Measurements from ENCODE around the gene MRPS2. TPM values are rescaled to one million over a fixed set of nuclear protein-coding genes. Genes with fewer than 3 reads are reported as not detected.
A peak's percentile ranks its signal among the peaks of the same experiment; 100 is the strongest.

Gene MRPS2
- polyA plus RNA-seq, 1 donor (not counting 4 experiments of a cell fraction or from before 2014, with no cell fraction given), result 44.7 TPM

DNA sequence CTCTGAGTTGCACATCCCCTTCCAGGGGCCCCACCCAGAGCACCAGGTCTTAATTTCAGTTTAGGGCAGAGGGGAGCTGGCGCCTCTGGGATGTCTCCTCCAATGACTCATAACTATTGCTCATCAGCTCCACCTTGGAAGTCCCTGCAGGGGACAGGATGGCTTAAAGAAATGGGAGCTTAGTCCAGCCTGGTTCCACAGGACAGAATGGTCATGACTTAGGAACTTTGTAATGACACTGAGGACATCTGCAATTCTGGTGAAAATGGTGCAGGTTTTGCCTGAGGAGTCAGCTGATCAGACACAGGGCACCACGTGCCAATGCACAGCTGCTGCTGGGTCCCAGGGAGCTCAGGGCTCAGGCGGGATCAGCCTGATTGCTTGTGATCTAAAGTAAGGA is 37.3 kb upstream of the MRPS2 start:
- no peaks in the 10 kb centered on the region for H3K79me2 ChIP-seq (ENCODE audit: control insufficient read depth, insufficient read depth, low read length)
- no peaks in the 10 kb centered on the region for H3K9me1 ChIP-seq (ENCODE audit: control insufficient read depth, extremely low read depth, insufficient read depth, low read length)
- no peak overlapping the region for H2AFZ ChIP-seq (ENCODE audit: control insufficient read depth, low read length)
- DNase-seq (ENCODE audit: low read depth, low spot score), result no peak
- no peak overlapping the region for H3K9ac ChIP-seq (ENCODE audit: control insufficient read depth, extremely low read depth, insufficient read depth, low read length)
- H3K36me3 ChIP-seq (ENCODE audit: control insufficient read depth in 2 of 2, extremely low read depth in 1 of 2, insufficient read depth in 2 of 2, low read length in 2 of 2), result no peaks in the 10 kb centered on the region
- H3K9me3 ChIP-seq (ENCODE audit: control insufficient read depth, low read depth, low read length), result no peaks in the 10 kb centered on the region
- H3K27ac ChIP-seq (ENCODE audit: control insufficient read depth, insufficient read depth, low read length), result no peak overlapping the region
- TF ChIP-seq, protein P1, sequence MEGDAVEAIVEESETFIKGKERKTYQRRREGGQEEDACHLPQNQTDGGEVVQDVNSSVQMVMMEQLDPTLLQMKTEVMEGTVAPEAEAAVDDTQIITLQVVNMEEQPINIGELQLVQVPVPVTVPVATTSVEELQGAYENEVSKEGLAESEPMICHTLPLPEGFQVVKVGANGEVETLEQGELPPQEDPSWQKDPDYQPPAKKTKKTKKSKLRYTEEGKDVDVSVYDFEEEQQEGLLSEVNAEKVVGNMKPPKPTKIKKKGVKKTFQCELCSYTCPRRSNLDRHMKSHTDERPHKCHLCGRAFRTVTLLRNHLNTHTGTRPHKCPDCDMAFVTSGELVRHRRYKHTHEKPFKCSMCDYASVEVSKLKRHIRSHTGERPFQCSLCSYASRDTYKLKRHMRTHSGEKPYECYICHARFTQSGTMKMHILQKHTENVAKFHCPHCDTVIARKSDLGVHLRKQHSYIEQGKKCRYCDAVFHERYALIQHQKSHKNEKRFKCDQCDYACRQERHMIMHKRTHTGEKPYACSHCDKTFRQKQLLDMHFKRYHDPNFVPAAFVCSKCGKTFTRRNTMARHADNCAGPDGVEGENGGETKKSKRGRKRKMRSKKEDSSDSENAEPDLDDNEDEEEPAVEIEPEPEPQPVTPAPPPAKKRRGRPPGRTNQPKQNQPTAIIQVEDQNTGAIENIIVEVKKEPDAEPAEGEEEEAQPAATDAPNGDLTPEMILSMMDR (optimal IDR thresholded peaks at IDR 0.05 in 1 of 3, IDR thresholded peaks at IDR 0.05 in 1 of 3, conservative IDR thresholded peaks at IDR 0.05 in 1 of 3; ENCODE audit: extremely low read depth in 1 of 3, insufficient read depth in 2 of 3, low read length in 3 of 3), result no peak
- no peak for TF ChIP-seq EZH2 (IDR thresholded peaks at IDR 0.05; ENCODE audit: low read length)
- dilution Hi-C loops (cut with MboI; ENCODE audit: extremely low pct_ligation_motif_present, low sequenced_read_pairs), result no loop called here
- H3K4me1 ChIP-seq (ENCODE audit: control insufficient read depth, extremely low read depth, insufficient read depth, low read length), result peaks cover 14% of the 10 kb centered on the region
- H3K4me3 ChIP-seq (ENCODE audit: control insufficient read depth in 2 of 3, extremely low read depth in 1 of 3, insufficient read depth in 2 of 3, low read depth in 1 of 3, low read length in 3 of 3), result no peak overlapping the region
- peak overlapping the region; percentile 1 for H3K4me2 ChIP-seq (ENCODE audit: control insufficient read depth, extremely low read depth, insufficient read depth, low read depth, low read length)
- H3K27me3 ChIP-seq (ENCODE audit: control insufficient read depth, extremely low read depth, insufficient read depth, low read length), result no peaks in the 10 kb centered on the region
- H4K20me1 ChIP-seq (ENCODE audit: control insufficient read depth, extremely low read depth, insufficient read depth, low read length), result no peaks in the 10 kb centered on the region
- peak; percentile 53 for FAIRE-seq

DNA sequence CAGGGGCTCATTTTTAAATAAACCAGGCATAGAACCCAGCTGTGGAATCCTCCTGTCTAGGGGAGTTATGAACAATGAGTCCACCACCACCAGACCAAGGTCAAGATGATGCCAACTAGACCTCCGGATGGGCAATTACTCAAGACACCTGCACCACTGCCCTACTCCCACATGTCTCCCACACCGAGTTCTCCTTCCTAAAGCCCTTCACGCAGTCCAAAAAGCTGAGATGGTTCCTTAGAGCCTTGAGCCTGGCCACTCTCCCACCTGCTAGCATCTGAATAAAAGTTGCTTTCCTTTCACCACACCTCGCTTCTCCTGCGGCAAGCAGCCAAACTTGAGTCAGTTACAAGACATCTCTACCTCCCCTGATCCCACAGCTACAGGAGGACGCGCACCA is 36.3 kb upstream of the MRPS2 start:
- Histone ChIP-seq H3K79me2 (ENCODE audit: control insufficient read depth, insufficient read depth, low read length) (no peaks in the 10 kb centered on the region), H3K27ac (ENCODE audit: control insufficient read depth, insufficient read depth, low read length) (no peak overlapping the region), H4K20me1 (ENCODE audit: control insufficient read depth, extremely low read depth, insufficient read depth, low read length) (no peaks in the 10 kb centered on the region), H3K9me3 (ENCODE audit: control insufficient read depth, low read depth, low read length) (no peaks in the 10 kb centered on the region), H3K4me2 (ENCODE audit: control insufficient read depth, extremely low read depth, insufficient read depth, low read depth, low read length) (no peak overlapping the region), H3K4me3 (ENCODE audit: control insufficient read depth in 2 of 3, extremely low read depth in 1 of 3, insufficient read depth in 2 of 3, low read depth in 1 of 3, low read length in 3 of 3) (no peak overlapping the region), H3K4me1 (ENCODE audit: control insufficient read depth, extremely low read depth, insufficient read depth, low read length) (peaks cover 24% of the 10 kb centered on the region), H3K9ac (ENCODE audit: control insufficient read depth, extremely low read depth, insufficient read depth, low read length) (no peak overlapping the region), H3K27me3 (ENCODE audit: control insufficient read depth, extremely low read depth, insufficient read depth, low read length) (no peaks in the 10 kb centered on the region), H3K9me1 (ENCODE audit: control insufficient read depth, extremely low read depth, insufficient read depth, low read length) (no peaks in the 10 kb centered on the region), H2AFZ (ENCODE audit: control insufficient read depth, low read length) (no peak overlapping the region), H3K36me3 (ENCODE audit: control insufficient read depth in 2 of 2, extremely low read depth in 1 of 2, insufficient read depth in 2 of 2, low read length in 2 of 2) (no peaks in the 10 kb centered on the region)
- dilution Hi-C loops (cut with MboI; ENCODE audit: extremely low pct_ligation_motif_present, low sequenced_read_pairs), result no loop called here
- DNase-seq (ENCODE audit: low read depth, low spot score) (no peak), FAIRE-seq (no peak)
- TF ChIP-seq, protein P1 (optimal IDR thresholded peaks at IDR 0.05 in 1 of 3, IDR thresholded peaks at IDR 0.05 in 1 of 3, conservative IDR thresholded peaks at IDR 0.05 in 1 of 3; ENCODE audit: extremely low read depth in 1 of 3, insufficient read depth in 2 of 3, low read length in 3 of 3), result no peak
- TF ChIP-seq EZH2 (IDR thresholded peaks at IDR 0.05; ENCODE audit: low read length), result no peak

Data from keratinocyte (primary cell).